Activated T-cell treated with anti-CD3 and anti-CD28 coated beads for 4 hours (primary cell): ENCODE results near the gene HS6ST3.
"Not testable (repeated sequence)": the region's sequence is repeated elsewhere in the genome, so short reads cannot be mapped to it uniquely, and the experiment has no call there.

ENCODE experiments used
- DNase-seq: peaks from one replicate; pipeline ENCODE4 v3.0.0-alpha.2; 2020

The HS6ST3 gene

GRCh38 chr13:96751089-96751488, 661.2 kb downstream of the HS6ST3 start:
- no peak for DNase-seq

- no peak for DNase-seq
Observed at GRCh38 chr13:96762876-96763275, 673.0 kb downstream of the HS6ST3 start.

- no peak for DNase-seq
Observed at GRCh38 chr13:96766306-96766705, 676.4 kb downstream of the HS6ST3 start.

GRCh38 chr13:96768524-96768923, 678.6 kb downstream of the HS6ST3 start:
- no peak for DNase-seq

- DNase-seq, result no peak
Observed at GRCh38 chr13:96769874-96770273, 680.0 kb downstream of the HS6ST3 start.

GRCh38 chr13:96771486-96772367, 681.8 kb downstream of the HS6ST3 start:
- DNase-seq, result no peak

GRCh38 chr13:96772426-96772825, 682.5 kb downstream of the HS6ST3 start:
- no peak for DNase-seq

- DNase-seq, result not testable (repeated sequence)
Observed at GRCh38 chr13:96778302-96778701, 688.4 kb downstream of the HS6ST3 start.

GRCh38 chr13:96779691-96780090, 689.8 kb downstream of the HS6ST3 start:
- no peak for DNase-seq

GRCh38 chr13:96780105-96780504, 690.2 kb downstream of the HS6ST3 start:
- DNase-seq, result no peak

- DNase-seq, result no peak
Observed at GRCh38 chr13:96781141-96781540, 691.2 kb downstream of the HS6ST3 start.

GRCh38 chr13:96782186-96782585, 692.3 kb downstream of the HS6ST3 start:
- DNase-seq, result no peak

- no peak for DNase-seq
Observed at GRCh38 chr13:96783057-96783456, 693.1 kb downstream of the HS6ST3 start.

- no peak for DNase-seq
Observed at GRCh38 chr13:96783511-96783910, 693.6 kb downstream of the HS6ST3 start.

- no peak for DNase-seq
Observed at GRCh38 chr13:96785986-96786385, 696.1 kb downstream of the HS6ST3 start.

- no peak for DNase-seq
Observed at GRCh38 chr13:96792188-96792587, 702.3 kb downstream of the HS6ST3 start.

GRCh38 chr13:96792736-96793403, 703.0 kb downstream of the HS6ST3 start:
- no peak for DNase-seq

GRCh38 chr13:96793404-96793755, 703.5 kb downstream of the HS6ST3 start:
- no peak for DNase-seq

GRCh38 chr13:96794669-96795068, 704.8 kb downstream of the HS6ST3 start:
- DNase-seq, result no peak

GRCh38 chr13:96795670-96796069, 705.8 kb downstream of the HS6ST3 start:
- no peak for DNase-seq

GRCh38 chr13:96796091-96796633, 706.3 kb downstream of the HS6ST3 start:
- no peak for DNase-seq

GRCh38 chr13:96797136-96797535, 707.2 kb downstream of the HS6ST3 start:
- no peak for DNase-seq

GRCh38 chr13:96803456-96804100, 713.7 kb downstream of the HS6ST3 start:
- no peak for DNase-seq

- DNase-seq, result no peak
Observed at GRCh38 chr13:96804174-96804573, 714.3 kb downstream of the HS6ST3 start.
